ENCODE measurements around the gene CHI3L2. TPM values are rescaled to one million over a fixed set of nuclear protein-coding genes. Genes with fewer than 3 reads are reported as not detected.

CHI3L2 gene
- total and polyA plus RNA-seq, 2 of the 13 experiments (the other 11 are each of a cell fraction or from before 2014, with no cell fraction given) = 0.46 to 1.7 TPM

- Histone ChIP-seq H3K4me2 (ENCODE audit: low read depth, low read length) (peak within 1 kb of the TSS; percentile 36), H3K9me3 (ENCODE audit: low read length) (no peaks in the 10 kb centered on the region), H3K27ac (ENCODE audit: extremely low read length, insufficient read depth, low read length) (no peak within 1 kb of the TSS), H3K4me3 (replicated peaks in 1 of 3; ENCODE audit: insufficient read depth in 1 of 3, low read depth in 2 of 3, low read length in 3 of 3) (no peak within 1 kb of the TSS), H3K4me1 (ENCODE audit: insufficient read depth, low read length) (peaks cover 91% of the 10 kb centered on the region), H3K27me3 (ENCODE audit: control insufficient read depth in 1 of 2, insufficient read depth in 2 of 2, low read length in 2 of 2) (no peaks in the 10 kb centered on the region), H4K20me1 (ENCODE audit: insufficient read depth, low read length) (no peaks in the 10 kb centered on the region), H3K36me3 (replicated peaks in 1 of 2; ENCODE audit: control insufficient read depth in 1 of 2, insufficient read depth in 2 of 2, low read length in 2 of 2) (no peaks in the 10 kb centered on the region), H3K9ac (ENCODE audit: insufficient read depth, low read depth, low read length) (no peak within 1 kb of the TSS), H3K79me2 (ENCODE audit: insufficient read depth, low read length) (no peaks in the 10 kb centered on the region), H2AFZ (ENCODE audit: low read length) (peak within 1 kb of the TSS; percentile 49)
- DNase-seq (ENCODE audit: low spot score) (no peak), ATAC-seq (no peak), FAIRE-seq (no peak)
- BruUV-seq (replicated peaks) = no TSS peak
- POLR2A ChIA-PET = no interaction called here
- CTCF ChIA-PET (ENCODE audit: low intra/inter-chr PET ratio, low total read pairs) = no interaction called here
- WGBS (ENCODE audit: low lambda C conversion rate) = 82% methylated on average over 16 of the region's 17 CpGs
- TF ChIP-seq, protein P1, sequence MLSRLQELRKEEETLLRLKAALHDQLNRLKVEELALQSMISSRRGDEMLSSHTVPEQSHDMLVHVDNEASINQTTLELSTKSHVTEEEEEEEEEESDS (CRISPR knock-in tag; IDR thresholded peaks at IDR 0.05; ENCODE audit: borderline replicate concordance) = no peak
- TF ChIP-seq ZSCAN20 (CRISPR knock-in tag; IDR thresholded peaks at IDR 0.05; ENCODE audit: borderline replicate concordance) = no peak
- TF ChIP-seq ZNF432 (CRISPR knock-in tag; IDR thresholded peaks at IDR 0.05; ENCODE audit: borderline replicate concordance) = no peak
- TF ChIP-seq, protein P2, sequence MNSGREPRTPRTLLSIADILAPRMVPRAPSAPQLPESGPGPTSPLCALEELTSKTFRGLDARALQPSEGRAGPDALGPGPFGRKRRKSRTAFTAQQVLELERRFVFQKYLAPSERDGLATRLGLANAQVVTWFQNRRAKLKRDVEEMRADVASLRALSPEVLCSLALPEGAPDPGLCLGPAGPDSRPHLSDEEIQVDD (CRISPR knock-in tag; IDR thresholded peaks at IDR 0.05; ENCODE audit: borderline replicate concordance) = no peak
- 0 out of 2 replicates have a peak, but pooled peaks have one; percentile 13 for TF ChIP-seq FOXO4 (CRISPR knock-in tag; conservative IDR thresholded peaks at IDR 0.05)
- no peak for TF ChIP-seq HNRNPLL (IDR thresholded peaks at IDR 0.05; ENCODE audit: low read depth, low read length, poor library complexity, severe bottlenecking)
- intact Hi-C loops (cut with micrococcal nuclease; ENCODE audit: unreplicated experiment) (no loop called here), in situ Hi-C loops (cut with HindIII; ENCODE audit: extremely low pct_ligation_motif_present, low pct_unique_long_range_greater_than_20kb) (no loop called here)
These were observed 27.4 kb upstream of the CHI3L2 start, which contains the start of gene DENND2D for GRCh38 chr1:111199881-111200801. DENND2D (minus strand) TSS chr1:111200646; CDS start chr1:111200459, 187 bp downstream.

Data from HepG2 (cell line).